GM12873 (cell line): ENCODE results near the gene ZC3H6.

Source experiments
- CTCF ChIP-seq: IDR thresholded peaks from 2 replicates; pipeline ENCODE4 v1.5.1; 2012; ENCODE audit warnings: low read depth, mild to moderate bottlenecking, moderate library complexity, low read length, control low read depth; ENCODE audit not compliant: insufficient read depth; ENCODE audit errors: missing control alignments

Gene ZC3H6

GRCh38 chr2:112244854-112245253, 30.5 kb upstream of the ZC3H6 start:
- TF ChIP-seq CTCF = no peak

GRCh38 chr2:112251271-112251670, 24.1 kb upstream of the ZC3H6 start:
- no peak for TF ChIP-seq CTCF

GRCh38 chr2:112253261-112253815, 22.1 kb upstream of the ZC3H6 start:
- no peak for TF ChIP-seq CTCF

- TF ChIP-seq CTCF = peak; percentile 13
Measured at GRCh38 chr2:112254466-112255240, 20.7 kb upstream of the ZC3H6 start, which contains the start of gene ZC3H8. Gene ZC3H8 (minus strand): TSS chr2:112255042. CDS start chr2:112254981, 61 bp downstream.

GRCh38 chr2:112255875-112256274, 19.5 kb upstream of the ZC3H6 start:
- no peak for TF ChIP-seq CTCF

- TF ChIP-seq CTCF = no peak
Measured at GRCh38 chr2:112256654-112257053, 18.7 kb upstream of the ZC3H6 start.

- no peak for TF ChIP-seq CTCF
Measured at GRCh38 chr2:112257575-112257974, 17.8 kb upstream of the ZC3H6 start.
